IPS DF 4.7 (cell line): ENCODE results near the gene TNRC18.
"Not testable (repeated sequence)": the region's sequence is repeated elsewhere in the genome, so short reads cannot be mapped to it uniquely, and the experiment has no call there.

Experiments used
- DNase-seq: peaks from one replicate; pipeline ENCODE4 v3.0.0-alpha.2; 2013; ENCODE audit warnings: low spot score; ENCODE audit errors: extremely low read depth

The TNRC18 gene

GRCh38 chr7:5320802-5321396 lies 102.7 kb downstream of the TNRC18 start:
- DNase-seq = no peak

- no peak for DNase-seq
Observed at GRCh38 chr7:5320391-5320790, 103.2 kb downstream of the TNRC18 start.

- not testable (repeated sequence) for DNase-seq
Observed at GRCh38 chr7:5318613-5319012, 105.0 kb downstream of the TNRC18 start.

GRCh38 chr7:5315761-5316160 lies 107.9 kb downstream of the TNRC18 start:
- no peak for DNase-seq

- no peak for DNase-seq
Observed at GRCh38 chr7:5314864-5315263, 108.8 kb downstream of the TNRC18 start.

- not testable (repeated sequence) for DNase-seq
Observed at GRCh38 chr7:5313076-5313885, 110.4 kb downstream of the TNRC18 start.

GRCh38 chr7:5312276-5313070 lies 111.2 kb downstream of the TNRC18 start:
- not testable (repeated sequence) for DNase-seq

GRCh38 chr7:5310822-5311405 lies 112.7 kb downstream of the TNRC18 start:
- DNase-seq = no peak

GRCh38 chr7:5309146-5309545 lies 114.5 kb downstream of the TNRC18 start:
- DNase-seq = no peak

GRCh38 chr7:5307221-5308142 lies 116.2 kb downstream of the TNRC18 start:
- DNase-seq = not testable (repeated sequence)

GRCh38 chr7:5305050-5305449 lies 118.6 kb downstream of the TNRC18 start:
- not testable (repeated sequence) for DNase-seq

GRCh38 chr7:5303591-5304505 lies 119.8 kb downstream of the TNRC18 start:
- no peak for DNase-seq

- DNase-seq = no peak
Observed at GRCh38 chr7:5303061-5303460, 120.6 kb downstream of the TNRC18 start.

- DNase-seq = no peak
Observed at GRCh38 chr7:5302577-5302976, 121.1 kb downstream of the TNRC18 start.

- DNase-seq = no peak
Observed at GRCh38 chr7:5300366-5300765, 123.3 kb downstream of the TNRC18 start.

- DNase-seq = no peak
Observed at GRCh38 chr7:5296611-5297226, 126.9 kb downstream of the TNRC18 start.

GRCh38 chr7:5296015-5296610 lies 127.5 kb downstream of the TNRC18 start:
- DNase-seq = no peak
